GM12878 (cell line): ENCODE results near the gene LUM. TPM values are rescaled to one million over a fixed set of nuclear protein-coding genes. Genes with fewer than 3 reads are reported as not detected.

Experiments used
- BMI1 ChIP-seq: fragments of 450-650 bp; IDR thresholded peaks from 2 replicates; pipeline ENCODE4 v1.6.1; 2016; ENCODE audit warnings: mild to moderate bottlenecking, moderate library complexity, borderline replicate concordance
- CREM ChIP-seq: IDR thresholded peaks from 2 replicates; pipeline ENCODE4 v1.6.1; 2014; ENCODE audit warnings: antibody characterized with exemption, low read depth
- MYC ChIP-seq: IDR thresholded peaks from 2 replicates; pipeline ENCODE4 v1.6.1; 2011; ENCODE audit warnings: mild to moderate bottlenecking, low read length, moderate library complexity, inconsistent platforms; ENCODE audit not compliant: insufficient read depth, insufficient replicate concordance, insufficient read length, severe bottlenecking
- NRF1 ChIP-seq: conservative IDR thresholded peaks from 2 replicates; pipeline ENCODE4 v1.6.1; 2011; ENCODE audit warnings: mild to moderate bottlenecking, low read depth, low read length, improper control_type of control experiment
- SMAD1 ChIP-seq: fragments of 450-650 bp; IDR thresholded peaks from 2 replicates; pipeline ENCODE4 v1.6.1; 2018; ENCODE audit warnings: mild to moderate bottlenecking, low read depth; ENCODE audit not compliant: partially characterized antibody
- polyA plus RNA-seq, 11 experiments: library from polyadenylated mRNA; depleted of rRNA in 4 of 11; unstranded in 6 of 11; stranded (reverse) in 5 of 11; fragments of >200 nt; fragmentation: Nextera tagmentation in 4 of 11; fragmentation: Illumina TruSeq in 1 of 11; extraction: Ambion mirVana in 4 of 11; extraction: Trizol in 1 of 11; gene quantifications; 1 replicate in 1 of 11; 2 replicates in 10 of 11; pipeline versions ENCODE4 v1.2.1 to v1.2.3, GENCODE V29; 2011 to 2016; ENCODE audit warnings: inconsistent platforms in 2 of 11, missing spikeins in 2 of 11, low read depth in 1 of 11
- total RNA-seq, 4 experiments: library from RNA; depleted of rRNA in 3 of 4; stranded (reverse); fragments of >200 nt in 3 of 4; fragmentation: Illumina TruSeq in 1 of 4; extraction: Trizol in 1 of 4; gene quantifications; 2 replicates each; pipeline versions ENCODE4 v1.2.1 to v1.2.3, GENCODE V29; 2013 to 2021
- TF ChIP-seq, protein P1 (sequence below): fragments of 450-650 bp; IDR thresholded peaks from 2 replicates; pipeline ENCODE4 v1.6.1; 2017; ENCODE audit warnings: mild to moderate bottlenecking
- TF ChIP-seq, protein P2 (sequence below): fragments of 450-650 bp; formaldehyde crosslinking; IDR thresholded peaks from 2 replicates; pipeline ENCODE4 v1.4.0; 2020; ENCODE audit warnings: mild to moderate bottlenecking, moderate library complexity

The LUM gene
- total and polyA plus RNA-seq, 10 of the 15 experiments (the other 5 are each of a cell fraction or from before 2014, with no cell fraction given): 0.09 to 0.31 TPM; not detected in 8

DNA sequence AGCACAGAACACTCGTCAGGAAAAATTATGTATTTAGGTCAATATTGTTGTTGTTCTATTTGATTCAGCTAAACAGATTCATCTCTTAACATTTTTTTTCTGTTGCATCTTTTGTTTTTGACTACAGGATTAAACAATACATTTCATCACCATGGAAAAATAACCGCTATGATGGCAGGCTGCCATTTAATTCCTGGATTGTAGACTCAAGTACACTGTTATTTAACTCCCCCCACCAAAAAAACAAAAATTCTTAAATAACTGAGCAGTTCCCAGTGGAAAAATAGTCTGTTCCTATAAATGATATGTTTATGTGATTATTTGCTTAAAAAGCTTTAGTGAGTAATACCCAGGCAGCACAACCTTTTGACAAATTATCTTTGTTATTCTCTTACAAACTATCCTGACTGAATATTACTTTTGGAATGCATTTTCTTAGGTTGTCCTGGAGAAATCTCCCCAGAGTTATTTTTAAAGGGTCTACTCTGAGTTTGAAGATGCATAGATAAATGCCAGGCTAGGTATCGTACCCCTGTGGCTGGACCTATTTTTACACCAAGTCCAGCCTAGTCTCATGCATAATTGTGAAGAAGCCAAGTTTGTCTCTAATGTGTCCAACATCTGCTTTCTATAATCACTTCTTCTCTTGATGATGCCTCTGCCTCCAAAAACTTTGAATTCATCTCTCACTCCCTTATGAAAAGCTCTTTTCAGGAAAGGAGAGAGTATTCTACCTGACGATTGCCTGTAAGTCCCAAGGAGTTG lies 57.2 kb downstream of the LUM start (continued):
- TF ChIP-seq, protein P1, sequence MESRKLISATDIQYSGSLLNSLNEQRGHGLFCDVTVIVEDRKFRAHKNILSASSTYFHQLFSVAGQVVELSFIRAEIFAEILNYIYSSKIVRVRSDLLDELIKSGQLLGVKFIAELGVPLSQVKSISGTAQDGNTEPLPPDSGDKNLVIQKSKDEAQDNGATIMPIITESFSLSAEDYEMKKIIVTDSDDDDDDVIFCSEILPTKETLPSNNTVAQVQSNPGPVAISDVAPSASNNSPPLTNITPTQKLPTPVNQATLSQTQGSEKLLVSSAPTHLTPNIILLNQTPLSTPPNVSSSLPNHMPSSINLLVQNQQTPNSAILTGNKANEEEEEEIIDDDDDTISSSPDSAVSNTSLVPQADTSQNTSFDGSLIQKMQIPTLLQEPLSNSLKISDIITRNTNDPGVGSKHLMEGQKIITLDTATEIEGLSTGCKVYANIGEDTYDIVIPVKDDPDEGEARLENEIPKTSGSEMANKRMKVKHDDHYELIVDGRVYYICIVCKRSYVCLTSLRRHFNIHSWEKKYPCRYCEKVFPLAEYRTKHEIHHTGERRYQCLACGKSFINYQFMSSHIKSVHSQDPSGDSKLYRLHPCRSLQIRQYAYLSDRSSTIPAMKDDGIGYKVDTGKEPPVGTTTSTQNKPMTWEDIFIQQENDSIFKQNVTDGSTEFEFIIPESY: no peak
- TF ChIP-seq SMAD1 (no peak), MYC (no peak), NRF1 (no peak), CREM (no peak), BMI1 (no peak)
- TF ChIP-seq, protein P2, sequence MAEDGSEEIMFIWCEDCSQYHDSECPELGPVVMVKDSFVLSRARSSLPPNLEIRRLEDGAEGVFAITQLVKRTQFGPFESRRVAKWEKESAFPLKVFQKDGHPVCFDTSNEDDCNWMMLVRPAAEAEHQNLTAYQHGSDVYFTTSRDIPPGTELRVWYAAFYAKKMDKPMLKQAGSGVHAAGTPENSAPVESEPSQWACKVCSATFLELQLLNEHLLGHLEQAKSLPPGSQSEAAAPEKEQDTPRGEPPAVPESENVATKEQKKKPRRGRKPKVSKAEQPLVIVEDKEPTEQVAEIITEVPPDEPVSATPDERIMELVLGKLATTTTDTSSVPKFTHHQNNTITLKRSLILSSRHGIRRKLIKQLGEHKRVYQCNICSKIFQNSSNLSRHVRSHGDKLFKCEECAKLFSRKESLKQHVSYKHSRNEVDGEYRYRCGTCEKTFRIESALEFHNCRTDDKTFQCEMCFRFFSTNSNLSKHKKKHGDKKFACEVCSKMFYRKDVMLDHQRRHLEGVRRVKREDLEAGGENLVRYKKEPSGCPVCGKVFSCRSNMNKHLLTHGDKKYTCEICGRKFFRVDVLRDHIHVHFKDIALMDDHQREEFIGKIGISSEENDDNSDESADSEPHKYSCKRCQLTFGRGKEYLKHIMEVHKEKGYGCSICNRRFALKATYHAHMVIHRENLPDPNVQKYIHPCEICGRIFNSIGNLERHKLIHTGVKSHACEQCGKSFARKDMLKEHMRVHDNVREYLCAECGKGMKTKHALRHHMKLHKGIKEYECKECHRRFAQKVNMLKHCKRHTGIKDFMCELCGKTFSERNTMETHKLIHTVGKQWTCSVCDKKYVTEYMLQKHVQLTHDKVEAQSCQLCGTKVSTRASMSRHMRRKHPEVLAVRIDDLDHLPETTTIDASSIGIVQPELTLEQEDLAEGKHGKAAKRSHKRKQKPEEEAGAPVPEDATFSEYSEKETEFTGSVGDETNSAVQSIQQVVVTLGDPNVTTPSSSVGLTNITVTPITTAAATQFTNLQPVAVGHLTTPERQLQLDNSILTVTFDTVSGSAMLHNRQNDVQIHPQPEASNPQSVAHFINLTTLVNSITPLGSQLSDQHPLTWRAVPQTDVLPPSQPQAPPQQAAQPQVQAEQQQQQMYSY: no peak

Other genes with a start within 250 kb of the LUM start
- not detected in 2 replicates for gene CCER1, start 156.3 kb downstream of the LUM start, total RNA-seq (2014; rRNA removed)
- not detected in 2 replicates for gene CCER1, start 156.3 kb downstream of the LUM start, total RNA-seq (2014; rRNA removed; fragmentation: Illumina TruSeq; extraction: Trizol)
- gene CCER1, start 156.3 kb downstream of the LUM start, total RNA-seq (2021): not detected in 2 replicates
- not detected in 2 replicates for gene CCER1, start 156.3 kb downstream of the LUM start, polyA plus RNA-seq (2011; rRNA removed)
- gene CCER1, start 156.3 kb downstream of the LUM start, polyA plus RNA-seq (2014; fragmentation: Illumina TruSeq; extraction: Trizol): 0.01 TPM in 1 of 2 replicates, not detected in the other
- gene CCER1, start 156.3 kb downstream of the LUM start, polyA plus RNA-seq (2014; fragmentation: Nextera tagmentation; extraction: Ambion mirVana): not detected
- gene CCER1, start 156.3 kb downstream of the LUM start, polyA plus RNA-seq (2014; rRNA removed): not detected in 2 replicates
- not detected for gene CCER1, start 156.3 kb downstream of the LUM start, polyA plus RNA-seq (2016; fragmentation: Nextera tagmentation; extraction: Ambion mirVana)
- gene EPYC, start 106.5 kb downstream of the LUM start, total RNA-seq (2014; rRNA removed): not detected in 2 replicates
- gene EPYC, start 106.5 kb downstream of the LUM start, total RNA-seq (2014; rRNA removed; fragmentation: Illumina TruSeq; extraction: Trizol): not detected in 2 replicates
- gene EPYC, start 106.5 kb downstream of the LUM start, total RNA-seq (2021): not detected in 2 replicates
- not detected in 2 replicates for gene EPYC, start 106.5 kb downstream of the LUM start, polyA plus RNA-seq (2011; rRNA removed)
- not detected in 2 replicates for gene EPYC, start 106.5 kb downstream of the LUM start, polyA plus RNA-seq (2014; fragmentation: Illumina TruSeq; extraction: Trizol)
- not detected for gene EPYC, start 106.5 kb downstream of the LUM start, polyA plus RNA-seq (2014; fragmentation: Nextera tagmentation; extraction: Ambion mirVana)
- gene EPYC, start 106.5 kb downstream of the LUM start, polyA plus RNA-seq (2014; rRNA removed): not detected in 2 replicates
- not detected for gene EPYC, start 106.5 kb downstream of the LUM start, polyA plus RNA-seq (2016; fragmentation: Nextera tagmentation; extraction: Ambion mirVana)
- gene KERA, start 53.5 kb downstream of the LUM start, total RNA-seq (2014; rRNA removed): not detected in 2 replicates
- gene KERA, start 53.5 kb downstream of the LUM start, total RNA-seq (2014; rRNA removed; fragmentation: Illumina TruSeq; extraction: Trizol): not detected in 2 replicates
- gene KERA, start 53.5 kb downstream of the LUM start, total RNA-seq (2021): not detected in 2 replicates
- gene KERA, start 53.5 kb downstream of the LUM start, polyA plus RNA-seq (2011; rRNA removed): not detected in 2 replicates
- gene KERA, start 53.5 kb downstream of the LUM start, polyA plus RNA-seq (2014; fragmentation: Illumina TruSeq; extraction: Trizol): not detected in 2 replicates
- gene KERA, start 53.5 kb downstream of the LUM start, polyA plus RNA-seq (2014; fragmentation: Nextera tagmentation; extraction: Ambion mirVana): not detected
- not detected in 2 replicates for gene KERA, start 53.5 kb downstream of the LUM start, polyA plus RNA-seq (2014; rRNA removed)
- gene KERA, start 53.5 kb downstream of the LUM start, polyA plus RNA-seq (2016; fragmentation: Nextera tagmentation; extraction: Ambion mirVana): not detected
- not detected in 2 replicates for gene DCN, start 71.3 kb upstream of the LUM start, total RNA-seq (2014; rRNA removed)
- not detected in 2 replicates for gene DCN, start 71.3 kb upstream of the LUM start, total RNA-seq (2014; rRNA removed; fragmentation: Illumina TruSeq; extraction: Trizol)
- 1.5 and 2.1 TPM in 2 replicates for gene DCN, start 71.3 kb upstream of the LUM start, total RNA-seq (2021)
- gene DCN, start 71.3 kb upstream of the LUM start, polyA plus RNA-seq (2011; rRNA removed): not detected in 2 replicates
- 0.07 TPM in 1 of 2 replicates, not detected in the other for gene DCN, start 71.3 kb upstream of the LUM start, polyA plus RNA-seq (2014; fragmentation: Illumina TruSeq; extraction: Trizol)
- not detected for gene DCN, start 71.3 kb upstream of the LUM start, polyA plus RNA-seq (2014; fragmentation: Nextera tagmentation; extraction: Ambion mirVana)
- not detected in 2 replicates for gene DCN, start 71.3 kb upstream of the LUM start, polyA plus RNA-seq (2014; rRNA removed)
- under 1 TPM; 0.60 to 0.91 TPM for gene DCN, start 71.3 kb upstream of the LUM start, polyA plus RNA-seq (2016; fragmentation: Nextera tagmentation; extraction: Ambion mirVana)